Upper lobe of left lung (tissue), 6 donors: ENCODE results near the gene TRAPPC3L. TPM values are rescaled to one million over a fixed set of nuclear protein-coding genes. Genes with fewer than 3 reads are reported as not detected.

Experiments
- ATAC-seq, 2 donors: fragments of 200-7000 bp; cut with Tn5 transposase; one replicate each; pipeline ENCODE4 v1.9.1; 2022; ENCODE audit warnings: mild to moderate bottlenecking in 2 of 2, moderate library complexity in 2 of 2; ENCODE audit not compliant: low FRiP score in 2 of 2
- DNase-seq, 2 donors: peaks; one replicate each; pipeline ENCODE4 v3.0.0-alpha.2; 2019 to 2020
- H3K27ac ChIP-seq, 4 donors: fragments of 200-600 bp; sonication (generic); one replicate each; pipeline ENCODE4 v1.5.1; 2016 to 2019
- H3K27me3 ChIP-seq, 4 donors: fragments of 200-600 bp; sonication (generic); one replicate each; pipeline ENCODE4 v1.5.1; 2017 to 2019
- H3K36me3 ChIP-seq, 4 donors: fragments of 200-600 bp; sonication (generic); one replicate each; pipeline ENCODE4 v1.5.1; 2016 to 2019
- H3K4me1 ChIP-seq, 4 donors: fragments of 200-600 bp; sonication (generic); one replicate each; pipeline ENCODE4 v1.5.1; 2018 to 2019
- H3K4me3 ChIP-seq, 4 donors: fragments of 200-600 bp; sonication (generic); one replicate each; pipeline ENCODE4 v1.5.1; 2017 to 2019; ENCODE audit warnings: mild to moderate bottlenecking in 2 of 4, moderate library complexity in 1 of 4
- H3K9me3 ChIP-seq, 4 donors: fragments of 200-600 bp; sonication (generic); one replicate each; pipeline ENCODE4 v1.5.1; 2018 to 2019
- EP300 ChIP-seq, 4 donors: sonication (generic); formaldehyde crosslinking; IDR thresholded peaks; one replicate each; pipeline ENCODE4 v1.5.1; 2017; ENCODE audit warnings: antibody characterized with exemption in 4 of 4, control low read depth in 2 of 4
- POLR2A ChIP-seq, 4 donors: fragments of 450-650 bp; IDR thresholded peaks; one replicate each; pipeline ENCODE4 v1.5.1; 2016 to 2017; ENCODE audit warnings: antibody characterized with exemption in 4 of 4, mild to moderate bottlenecking in 2 of 4
- POLR2AphosphoS5 ChIP-seq, 2 donors: sonication (generic); formaldehyde crosslinking; IDR thresholded peaks; one replicate each; pipeline ENCODE4 v1.5.1; 2017; ENCODE audit warnings: antibody characterized with exemption in 2 of 2
- WGBS, 2 donors: methylation state at CpG; one replicate each; pipeline ENCODE4 v1.1.5; 2017 to 2018; 5-methylcytosine and 5-hydroxymethylcytosine counted together
- total RNA-seq, 6 donors: library from RNA; depleted of rRNA in 4 of 6; stranded (reverse); fragments of >200 nt in 4 of 6; gene quantifications; one replicate each; pipeline versions ENCODE4 v1.1.0 to v1.2.1, GENCODE V29; 2016 to 2021
- TF ChIP-seq, protein P1 (sequence below), 6 experiments: fragments of 450-650 bp in 4 of 6; fragments of 200-600 bp in 2 of 6; sonication (generic) in 2 of 6; IDR thresholded peaks; one replicate each; pipeline ENCODE4 v1.5.1; 2016 to 2019; ENCODE audit warnings: antibody characterized with exemption in 6 of 6
- donor health status: DM: no; HTN: no; CAD: no; lungs with moderate emphysema.
- donor health status: DM: no; HTN: yes; CAD: no; lungs with severe emphysema.

The TRAPPC3L gene
- total RNA-seq, 6 donors from 2014 or later = 0.20 to 1.4 (median 0.29) TPM; not detected in 3

DNA sequence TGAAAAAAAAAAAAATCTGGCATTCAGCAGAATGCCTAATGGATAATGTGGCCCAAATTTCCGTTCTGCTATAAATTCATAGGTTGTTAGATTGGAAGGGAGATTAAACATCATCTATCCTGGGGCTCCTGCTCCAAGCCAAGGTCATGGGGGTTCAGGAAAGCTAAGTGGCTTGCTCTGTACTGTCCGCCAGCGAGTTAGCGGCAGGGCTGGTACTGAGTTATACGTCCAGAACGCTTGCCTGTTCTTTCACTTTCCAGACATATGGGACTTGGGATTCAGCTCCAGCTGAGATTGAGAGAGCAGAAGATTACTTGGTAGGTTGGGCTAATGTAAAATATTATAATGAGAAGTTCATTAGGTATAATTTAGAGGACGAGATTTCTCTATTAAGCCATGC, 26.7 kb upstream of the TRAPPC3L start:
- H3K27ac ChIP-seq = peak overlapping the region; percentile 89 to 94 (median 92)
- TF ChIP-seq POLR2AphosphoS5 (IDR thresholded peaks at IDR 0.05) (no peak), EP300 (IDR thresholded peaks at IDR 0.05) (no peak), POLR2A (IDR thresholded peaks at IDR 0.05) (no peak)
- TF ChIP-seq, protein P1, sequence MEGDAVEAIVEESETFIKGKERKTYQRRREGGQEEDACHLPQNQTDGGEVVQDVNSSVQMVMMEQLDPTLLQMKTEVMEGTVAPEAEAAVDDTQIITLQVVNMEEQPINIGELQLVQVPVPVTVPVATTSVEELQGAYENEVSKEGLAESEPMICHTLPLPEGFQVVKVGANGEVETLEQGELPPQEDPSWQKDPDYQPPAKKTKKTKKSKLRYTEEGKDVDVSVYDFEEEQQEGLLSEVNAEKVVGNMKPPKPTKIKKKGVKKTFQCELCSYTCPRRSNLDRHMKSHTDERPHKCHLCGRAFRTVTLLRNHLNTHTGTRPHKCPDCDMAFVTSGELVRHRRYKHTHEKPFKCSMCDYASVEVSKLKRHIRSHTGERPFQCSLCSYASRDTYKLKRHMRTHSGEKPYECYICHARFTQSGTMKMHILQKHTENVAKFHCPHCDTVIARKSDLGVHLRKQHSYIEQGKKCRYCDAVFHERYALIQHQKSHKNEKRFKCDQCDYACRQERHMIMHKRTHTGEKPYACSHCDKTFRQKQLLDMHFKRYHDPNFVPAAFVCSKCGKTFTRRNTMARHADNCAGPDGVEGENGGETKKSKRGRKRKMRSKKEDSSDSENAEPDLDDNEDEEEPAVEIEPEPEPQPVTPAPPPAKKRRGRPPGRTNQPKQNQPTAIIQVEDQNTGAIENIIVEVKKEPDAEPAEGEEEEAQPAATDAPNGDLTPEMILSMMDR (IDR thresholded peaks at IDR 0.05) = no peak
- peak in 1 of 2 donors; percentile 57 for DNase-seq
- H3K36me3 ChIP-seq = peaks cover 0 to 20% (median 3%) of the 10 kb centered on the region in 4 donors
- no peaks in the 10 kb centered on the region for H3K9me3 ChIP-seq
- no peaks in the 10 kb centered on the region for H3K27me3 ChIP-seq
- WGBS, 2 donors = 4 to 7% methylated on average over 7 of the region's 7 CpGs
- ATAC-seq = peak in 1 of 2 donors; percentile 40
- peaks cover 23 to 36% (median 25%) of the 10 kb centered on the region in 4 donors for H3K4me1 ChIP-seq
- peak overlapping the region; percentile 59 to 90 (median 79) for H3K4me3 ChIP-seq

DNA sequence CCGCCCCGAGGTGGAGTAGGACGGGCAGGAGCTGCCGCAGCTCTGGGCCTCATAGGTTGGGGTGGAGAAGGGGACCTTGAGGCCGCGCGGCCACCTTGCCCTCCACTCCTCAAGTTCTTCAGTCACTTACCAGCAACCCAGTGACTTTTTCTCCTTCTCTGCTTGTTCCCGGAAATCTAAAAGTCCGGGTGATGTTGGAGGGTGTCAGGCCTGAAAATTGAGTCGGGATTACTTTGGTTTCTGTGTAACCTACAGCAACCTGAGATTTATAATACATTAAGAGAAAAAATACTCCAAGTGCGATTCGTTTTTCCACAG, 26.2 kb upstream of the TRAPPC3L start:
- Histone ChIP-seq H3K4me3 (peak overlapping the region; percentile 59 to 90 (median 79)), H3K36me3 (peaks cover 0 to 17% (median 3%) of the 10 kb centered on the region in 4 donors), H3K27me3 (no peaks in the 10 kb centered on the region), H3K27ac (peak overlapping the region; percentile 89 to 94 (median 92)), H3K9me3 (no peaks in the 10 kb centered on the region), H3K4me1 (peaks cover 23 to 36% (median 25%) of the 10 kb centered on the region in 4 donors)
- peak in 1 of 2 donors; percentile 69 for ATAC-seq
- no peak for TF ChIP-seq POLR2A (IDR thresholded peaks at IDR 0.05)
- TF ChIP-seq, protein P1 (IDR thresholded peaks at IDR 0.05) = no peak
- TF ChIP-seq POLR2AphosphoS5 (IDR thresholded peaks at IDR 0.05) = no peak
- TF ChIP-seq EP300 (IDR thresholded peaks at IDR 0.05) = no peak
- 0% methylated on average over 5 to 12 of the region's 12 CpGs for WGBS, 2 donors
- DNase-seq = no peak

DNA sequence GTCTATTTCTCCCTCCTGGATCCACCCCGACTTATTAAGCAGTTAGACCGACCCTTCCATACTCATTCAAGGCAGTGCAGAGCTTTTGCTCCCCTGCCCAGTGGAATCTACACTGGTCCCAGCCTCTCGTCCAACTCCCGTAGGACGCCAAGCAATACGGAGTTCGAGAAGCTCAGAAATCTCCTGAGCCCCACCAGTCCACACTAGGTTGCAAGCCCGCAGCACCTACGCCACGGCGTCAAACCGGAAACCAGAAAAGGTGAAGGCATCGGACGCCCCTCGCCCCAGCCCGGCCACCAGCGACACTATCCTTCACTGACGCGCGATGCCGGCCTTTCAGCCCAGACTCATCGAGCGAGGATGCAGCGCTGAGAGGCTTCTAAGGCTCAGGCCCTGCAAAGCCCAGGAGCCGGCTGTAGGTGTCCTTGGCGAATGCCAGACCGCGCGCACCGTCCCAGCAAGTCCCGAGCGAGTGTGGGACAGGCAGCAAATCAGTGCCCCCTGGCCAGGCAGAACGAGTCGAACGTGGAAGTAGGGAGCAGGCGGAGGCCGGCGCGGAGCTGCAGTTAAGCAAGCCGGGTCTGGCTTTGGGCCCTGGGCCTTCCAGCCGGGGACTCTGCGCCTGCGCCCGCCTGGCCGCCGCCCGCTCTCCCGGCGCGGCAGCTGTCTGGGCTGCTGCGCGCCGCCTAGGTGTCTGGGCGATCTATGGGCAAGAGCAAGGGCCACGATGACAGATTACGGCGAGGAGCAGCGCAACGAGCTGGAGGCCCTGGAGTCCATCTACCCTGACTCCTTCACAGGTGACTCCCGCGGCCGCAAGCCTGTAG, 25.6 kb upstream of the TRAPPC3L start, which contains the start of gene RWDD1:
TSS of gene RWDD1 (plus strand) at position 649 of the 827 bp plus-strand sequence. CDS start at position 728, 79 bp downstream.
- peaks cover 23 to 36% (median 25%) of the 10 kb centered on the region in 4 donors for H3K4me1 ChIP-seq

DNA sequence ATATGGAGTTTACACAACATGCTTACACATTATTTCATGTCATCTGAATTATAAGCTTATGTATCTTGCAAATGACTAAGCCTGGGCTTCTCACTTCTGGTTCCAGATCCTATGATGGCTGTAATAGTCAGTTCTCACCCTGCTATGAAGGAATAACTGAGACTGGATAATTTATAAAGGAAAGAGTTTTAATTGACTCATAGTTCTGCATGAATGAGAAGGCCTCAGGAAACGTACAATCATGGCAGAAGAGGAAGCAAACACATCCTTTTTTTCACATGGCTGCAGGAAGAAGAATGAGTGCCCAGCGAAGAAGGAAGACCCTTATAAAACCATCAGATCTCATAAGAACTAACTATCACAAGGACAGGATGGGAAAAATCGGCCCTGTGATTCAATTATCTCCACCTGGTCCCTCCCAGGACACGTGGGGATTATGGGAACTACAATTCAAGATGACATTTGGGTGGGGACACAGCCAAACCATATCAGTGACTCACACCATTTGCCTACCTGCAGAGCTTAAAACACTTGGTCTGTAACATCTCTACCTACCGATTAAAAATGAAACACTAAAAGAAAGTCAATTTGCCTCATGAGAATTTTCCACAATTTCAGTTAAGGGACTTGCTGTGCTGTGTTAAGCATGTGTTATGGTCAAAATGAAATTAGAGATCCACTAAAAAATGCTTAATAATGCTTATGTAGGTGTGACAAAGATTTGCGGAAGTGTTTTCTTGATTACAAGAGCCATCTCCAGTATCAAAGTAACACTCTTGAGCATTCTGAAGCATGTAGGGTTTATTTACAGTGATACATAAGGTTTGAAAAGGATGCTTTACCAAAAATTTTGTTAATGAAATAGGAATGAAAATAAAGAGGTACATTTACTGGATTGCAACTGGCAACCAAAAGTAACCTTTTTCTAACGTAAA, 23.6 kb upstream of the TRAPPC3L start:
- Histone ChIP-seq H3K36me3 (no peaks in the 10 kb centered on the region), H3K27ac (no peak overlapping the region), H3K27me3 (no peaks in the 10 kb centered on the region), H3K4me3 (no peak overlapping the region), H3K9me3 (no peaks in the 10 kb centered on the region), H3K4me1 (peaks cover 23 to 34% (median 24%) of the 10 kb centered on the region in 4 donors)
- WGBS, 2 donors = 65 to 68% methylated on average over 7 of the region's 7 CpGs
- ATAC-seq (no peak), DNase-seq (no peak)
- TF ChIP-seq, protein P1 (IDR thresholded peaks at IDR 0.05) = no peak
- TF ChIP-seq EP300 (IDR thresholded peaks at IDR 0.05) = no peak
- no peak for TF ChIP-seq POLR2AphosphoS5 (IDR thresholded peaks at IDR 0.05)
- no peak for TF ChIP-seq POLR2A (IDR thresholded peaks at IDR 0.05)

More for the DNA sequence above, 25.6 kb upstream of the TRAPPC3L start, which contains the start of gene RWDD1:
- ATAC-seq = peak; percentile 99 to 100
- peak within 1 kb of the TSS; percentile 59 to 90 (median 79) for H3K4me3 ChIP-seq
- H3K27me3 ChIP-seq = no peaks in the 10 kb centered on the region
- DNase-seq = peak; percentile 97 to 100
- peak within 1 kb of the TSS; percentile 89 to 94 (median 92) for H3K27ac ChIP-seq
- no peak for TF ChIP-seq EP300 (IDR thresholded peaks at IDR 0.05)
- TF ChIP-seq POLR2A (IDR thresholded peaks at IDR 0.05) = peak in 3 of 4 donors; percentile 66 to 86 (median 67)
- TF ChIP-seq POLR2AphosphoS5 (IDR thresholded peaks at IDR 0.05) = peak; percentile 75 to 91
- TF ChIP-seq, protein P1 (IDR thresholded peaks at IDR 0.05) = peak in 5 of 6 experiments; percentile 17 to 56 (median 50)
- no peaks in the 10 kb centered on the region for H3K9me3 ChIP-seq
- 0 to 1% methylated on average over 16 to 57 of the region's 62 CpGs for WGBS, 2 donors
- peaks cover 0 to 13% (median 3%) of the 10 kb centered on the region in 4 donors for H3K36me3 ChIP-seq
